Activated CD8-positive, alpha-beta memory T cell treated with anti-CD3 and anti-CD28 coated beads, Interleukin-2, amount 10 ng/mL, durations not matched to agents 7 days and 5 days (primary cell): ENCODE results near the gene TATDN3. TPM values are rescaled to one million over a fixed set of nuclear protein-coding genes. Genes with fewer than 3 reads are reported as not detected.
A peak's percentile ranks its signal among the peaks of the same experiment; 100 is the strongest.
"Not testable (repeated sequence)": the region's sequence is repeated elsewhere in the genome, so short reads cannot be mapped to it uniquely, and the experiment has no call there.

Experiments used
- ATAC-seq: fragments of 150-1000 bp; cut with Tn5 transposase; one replicate; pipeline ENCODE4 v1.10.0; 2021; ENCODE audit warnings: moderate library complexity
- CTCF ChIA-PET: fragments of 350-600 bp; sonication (Branson Sonifier 250); formaldehyde crosslinking; loops from one replicate; lab custom pipeline; 2021; ENCODE audit warnings: antibody characterized with exemption; lab: Charles Lee
- DNase-seq: peaks from one replicate; pipeline ENCODE4 v3.0.0-alpha.2; 2020
- H3K27ac Mint-ChIP-seq: one replicate; pipeline ENCODE4 v1.8.0; 2021; ENCODE audit warnings: mild to moderate bottlenecking, mixed read lengths
- H3K27me3 Mint-ChIP-seq: one replicate; pipeline ENCODE4 v1.8.0; 2021; ENCODE audit warnings: mixed read lengths
- H3K36me3 Mint-ChIP-seq: one replicate; pipeline ENCODE4 v1.8.0; 2021; ENCODE audit warnings: mild to moderate bottlenecking, mixed read lengths
- H3K4me1 Mint-ChIP-seq: one replicate; pipeline ENCODE4 v1.8.0; 2021; ENCODE audit warnings: mixed read lengths
- H3K4me3 Mint-ChIP-seq: one replicate; pipeline ENCODE4 v1.8.0; 2021; ENCODE audit warnings: mild to moderate bottlenecking, moderate library complexity, mixed read lengths
- H3K9me3 Mint-ChIP-seq: one replicate; pipeline ENCODE4 v1.8.0; 2022; ENCODE audit warnings: low read depth, mixed read lengths
- total RNA-seq, 2 experiments: library from RNA; stranded (reverse); gene quantifications; one replicate each; pipeline ENCODE4 v1.2.3, GENCODE V29; 2021

TATDN3 gene
- total RNA-seq, 2 experiments from 2014 or later, result 13.7 to 22.1 TPM

DNA sequence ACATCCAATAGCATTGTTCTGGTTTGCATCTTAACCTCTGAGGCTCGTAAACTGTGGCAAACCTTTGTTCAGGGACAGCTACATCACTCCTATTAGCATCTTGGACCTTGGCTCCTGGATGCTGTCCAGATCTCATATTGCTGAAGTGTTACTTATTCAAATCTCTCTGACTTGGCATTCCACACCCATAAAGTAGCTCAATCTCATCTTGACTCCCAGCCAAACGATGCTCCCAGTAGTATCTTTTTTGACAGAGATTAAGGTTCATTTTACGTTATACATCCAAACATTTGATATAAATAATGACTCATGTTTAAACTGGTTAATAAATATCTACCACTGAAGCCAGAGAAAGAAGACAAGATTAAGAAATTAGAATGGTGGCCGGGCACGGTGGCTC is 62.0 kb downstream of the TATDN3 start:
- Mint-ChIP-seq H3K4me3 (no peak overlapping the region), H3K9me3 (no peaks in the 10 kb centered on the region), H3K27me3 (no peaks in the 10 kb centered on the region), H3K4me1 (peaks cover 12% of the 10 kb centered on the region), H3K27ac (no peak overlapping the region), H3K36me3 (peaks cover 19% of the 10 kb centered on the region)
- no peak for ATAC-seq
- no peak for DNase-seq
- CTCF ChIA-PET, result interaction anchor here (1.2 kb wide), 1 partner anchor 15 kb away, joined by 3 read pairs; no protein-coding TSS in a partner anchor

DNA sequence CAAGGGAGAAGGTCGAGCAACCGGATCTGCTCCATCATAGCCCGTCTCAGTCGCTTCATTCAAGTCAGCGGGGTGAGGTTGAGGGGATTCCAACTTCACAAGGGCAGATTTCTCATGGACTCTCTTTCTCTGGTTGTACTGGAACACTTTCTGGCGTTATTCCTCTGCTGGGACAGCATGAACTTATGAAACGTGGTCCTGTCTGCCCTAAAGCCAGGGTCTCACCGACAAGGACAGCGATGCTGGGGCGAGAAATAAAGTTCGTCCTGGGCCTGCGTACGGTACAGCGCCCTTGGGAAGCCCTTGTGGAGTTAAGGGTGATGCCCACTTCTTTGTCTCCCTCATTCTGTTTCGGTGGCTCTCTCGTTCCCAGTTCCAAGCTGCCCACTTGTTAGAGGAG is 65.1 kb downstream of the TATDN3 start:
- no peak for ATAC-seq
- no peaks in the 10 kb centered on the region for H3K9me3 Mint-ChIP-seq
- CTCF ChIA-PET, result interaction anchor here (0.8 kb wide), 1 partner anchor 192 kb away, joined by 4 read pairs; no protein-coding TSS in a partner anchor
- H3K27ac Mint-ChIP-seq, result no peak overlapping the region
- no peak for DNase-seq
- peaks cover 15% of the 10 kb centered on the region for H3K4me1 Mint-ChIP-seq
- H3K4me3 Mint-ChIP-seq, result no peak overlapping the region
- no peaks in the 10 kb centered on the region for H3K27me3 Mint-ChIP-seq
- H3K36me3 Mint-ChIP-seq, result peaks cover 21% of the 10 kb centered on the region

DNA sequence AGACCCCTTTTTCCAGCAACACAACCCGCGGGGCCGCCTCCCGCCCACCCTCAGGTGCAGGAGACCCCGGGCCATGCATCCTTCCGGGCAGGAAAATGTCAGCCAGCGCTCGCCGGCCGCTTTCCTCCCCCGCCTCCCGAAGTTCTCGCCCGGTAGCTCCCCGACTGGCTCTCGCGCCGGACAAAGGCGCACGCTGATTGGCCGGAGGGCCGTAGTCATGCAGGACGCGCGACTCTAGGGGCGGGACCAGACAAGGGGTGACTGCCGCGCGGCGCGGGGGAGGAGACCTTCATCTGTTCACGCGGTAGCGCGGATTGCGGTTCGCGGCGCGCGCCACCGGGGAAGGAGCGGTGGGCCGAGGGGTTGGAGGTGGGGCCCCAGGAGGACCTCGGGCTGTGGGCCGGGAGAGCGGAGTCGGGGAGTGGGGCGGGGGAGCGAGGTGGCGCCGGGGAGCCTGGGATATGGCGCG is 66.3 kb downstream of the TATDN3 start, which contains the start of gene FLVCR1:
TSS of gene FLVCR1 (plus strand) at position 284 of the 469 bp plus-strand sequence. CDS start at position 462, 178 bp downstream.
- peaks cover 15% of the 10 kb centered on the region for H3K4me1 Mint-ChIP-seq
- H3K4me3 Mint-ChIP-seq, result no peak within 1 kb of the TSS
- H3K27ac Mint-ChIP-seq, result peak within 1 kb of the TSS; percentile 96
- CTCF ChIA-PET, result interaction anchor here (0.6 to 1.3 kb wide), 2 partner anchors 76 to 108 kb away, joined by 3 to 4 read pairs; no protein-coding TSS in a partner anchor
- H3K9me3 Mint-ChIP-seq, result no peaks in the 10 kb centered on the region
- peaks cover 16% of the 10 kb centered on the region for H3K36me3 Mint-ChIP-seq
- ATAC-seq, result peak; percentile 99
- no peaks in the 10 kb centered on the region for H3K27me3 Mint-ChIP-seq
- DNase-seq, result peak; percentile 99

DNA sequence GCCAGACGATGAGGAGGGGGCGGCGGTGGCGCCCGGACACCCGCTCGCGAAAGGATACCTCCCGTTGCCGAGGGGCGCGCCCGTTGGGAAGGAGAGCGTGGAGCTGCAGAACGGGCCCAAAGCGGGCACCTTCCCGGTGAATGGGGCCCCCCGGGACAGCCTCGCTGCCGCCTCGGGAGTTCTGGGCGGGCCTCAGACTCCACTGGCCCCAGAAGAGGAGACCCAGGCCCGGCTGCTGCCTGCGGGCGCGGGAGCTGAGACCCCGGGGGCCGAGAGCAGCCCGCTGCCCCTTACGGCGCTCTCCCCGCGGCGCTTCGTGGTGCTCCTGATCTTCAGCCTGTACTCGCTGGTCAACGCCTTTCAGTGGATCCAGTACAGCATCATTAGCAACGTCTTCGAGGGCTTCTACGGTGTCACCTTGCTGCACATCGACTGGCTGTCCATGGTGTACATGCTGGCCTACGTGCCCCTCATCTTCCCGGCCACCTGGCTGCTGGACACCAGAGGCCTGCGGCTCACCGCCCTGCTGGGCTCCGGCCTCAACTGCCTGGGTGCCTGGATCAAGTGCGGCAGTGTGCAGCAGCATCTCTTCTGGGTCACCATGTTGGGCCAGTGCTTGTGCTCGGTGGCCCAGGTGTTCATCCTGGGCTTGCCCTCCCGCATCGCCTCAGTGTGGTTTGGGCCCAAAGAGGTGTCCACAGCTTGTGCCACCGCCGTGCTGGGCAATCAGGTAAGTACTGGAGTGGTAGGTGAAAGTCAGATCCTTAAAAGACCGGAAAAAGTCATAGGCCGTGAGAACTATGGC is 67.0 kb downstream of the TATDN3 start:
- H3K4me3 Mint-ChIP-seq, result no peak overlapping the region
- peak overlapping the region; percentile 96 for H3K27ac Mint-ChIP-seq
- CTCF ChIA-PET, result interaction anchor here (1.1 to 1.3 kb wide), 2 partner anchors 13 to 77 kb away, joined by 3 to 4 read pairs; no protein-coding TSS in a partner anchor
- no peaks in the 10 kb centered on the region for H3K9me3 Mint-ChIP-seq
- peak; percentile 32 for ATAC-seq
- peak; percentile 51 for DNase-seq
- peaks cover 15% of the 10 kb centered on the region for H3K36me3 Mint-ChIP-seq
- H3K27me3 Mint-ChIP-seq, result no peaks in the 10 kb centered on the region
- H3K4me1 Mint-ChIP-seq, result peaks cover 17% of the 10 kb centered on the region

DNA sequence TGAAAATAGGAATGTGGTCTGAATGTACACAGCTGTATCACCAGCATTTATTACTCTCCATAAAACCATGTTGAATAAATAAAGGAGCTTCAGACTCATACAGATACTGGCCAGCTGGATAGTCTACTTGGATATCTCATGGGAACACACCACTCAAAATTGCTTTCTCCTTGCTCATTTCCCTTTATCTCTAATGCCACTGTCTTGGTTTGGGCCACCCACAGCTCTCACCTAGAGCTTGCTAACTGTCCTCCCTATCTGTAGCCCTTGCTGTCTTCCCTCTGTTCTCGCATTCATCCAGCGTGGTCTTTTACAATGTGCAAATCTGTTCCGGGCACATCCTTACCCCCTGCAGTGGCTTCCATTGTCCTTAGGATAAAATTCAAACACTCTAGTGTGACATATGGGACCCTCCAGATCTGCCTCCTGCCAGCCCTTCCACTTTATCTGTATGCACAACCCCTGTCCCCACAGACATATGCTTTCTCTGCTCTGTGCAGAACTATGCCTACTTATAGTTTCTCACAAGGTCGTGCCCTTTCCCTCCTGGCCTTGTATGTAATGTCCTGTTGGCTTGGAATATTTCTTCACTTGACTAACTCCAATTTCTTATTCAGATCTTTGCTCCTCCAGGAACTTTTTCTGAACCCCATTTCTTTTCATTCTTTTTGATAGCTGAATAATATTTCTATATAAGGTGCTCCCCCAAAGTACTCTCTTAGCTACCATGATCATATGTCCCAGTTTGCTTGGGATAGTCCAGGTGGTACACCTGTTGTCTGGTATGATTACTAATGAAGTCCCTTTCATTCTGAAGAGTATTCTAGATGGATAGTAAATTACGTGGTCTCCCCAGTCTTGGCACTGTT is 69.3 kb downstream of the TATDN3 start:
- Mint-ChIP-seq H3K36me3 (peaks cover 21% of the 10 kb centered on the region), H3K4me1 (peaks cover 24% of the 10 kb centered on the region), H3K9me3 (no peaks in the 10 kb centered on the region), H3K27ac (no peak overlapping the region), H3K4me3 (no peak overlapping the region), H3K27me3 (no peaks in the 10 kb centered on the region)
- DNase-seq (no peak), ATAC-seq (no peak)
- CTCF ChIA-PET, result interaction anchor here (0.6 to 1.7 kb wide), 3 partner anchors 130 to 303 kb away, joined by 3 read pairs; no protein-coding TSS in a partner anchor

DNA sequence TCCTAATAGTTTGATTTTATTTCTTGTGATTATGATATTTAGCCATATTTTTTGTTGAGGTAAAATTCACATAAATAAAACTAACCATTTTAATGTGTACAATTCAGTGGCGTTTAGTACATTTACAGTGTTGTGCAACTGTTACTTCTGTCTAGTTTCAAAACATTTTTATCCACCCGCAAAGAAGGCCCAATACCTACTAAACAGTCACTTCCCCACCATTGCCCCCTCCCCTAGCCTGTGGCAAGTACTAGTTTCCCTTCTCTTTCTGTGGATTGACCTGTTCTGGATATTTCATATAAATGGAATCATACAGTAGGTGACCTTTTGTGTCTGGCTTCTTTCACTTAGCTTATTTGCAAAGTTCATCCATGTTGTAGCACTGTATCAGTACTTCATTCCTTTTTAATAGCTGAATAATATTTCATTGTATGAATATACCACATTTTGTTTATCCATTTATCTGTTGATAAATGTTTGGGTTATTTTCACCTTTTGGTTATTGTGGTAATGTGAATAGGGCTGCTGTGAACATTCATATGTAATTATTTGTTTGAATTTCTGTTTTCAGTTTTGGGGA is 70.5 kb downstream of the TATDN3 start:
- no peak overlapping the region for H3K27ac Mint-ChIP-seq
- CTCF ChIA-PET, result interaction anchor here (1.1 kb wide), 1 partner anchor 128 kb away, joined by 3 read pairs; no protein-coding TSS in a partner anchor
- H3K4me3 Mint-ChIP-seq, result no peak overlapping the region
- peaks cover 14% of the 10 kb centered on the region for H3K4me1 Mint-ChIP-seq
- H3K9me3 Mint-ChIP-seq, result no peaks in the 10 kb centered on the region
- no peaks in the 10 kb centered on the region for H3K27me3 Mint-ChIP-seq
- peaks cover 29% of the 10 kb centered on the region for H3K36me3 Mint-ChIP-seq
- DNase-seq (no peak), ATAC-seq (no peak)

DNA sequence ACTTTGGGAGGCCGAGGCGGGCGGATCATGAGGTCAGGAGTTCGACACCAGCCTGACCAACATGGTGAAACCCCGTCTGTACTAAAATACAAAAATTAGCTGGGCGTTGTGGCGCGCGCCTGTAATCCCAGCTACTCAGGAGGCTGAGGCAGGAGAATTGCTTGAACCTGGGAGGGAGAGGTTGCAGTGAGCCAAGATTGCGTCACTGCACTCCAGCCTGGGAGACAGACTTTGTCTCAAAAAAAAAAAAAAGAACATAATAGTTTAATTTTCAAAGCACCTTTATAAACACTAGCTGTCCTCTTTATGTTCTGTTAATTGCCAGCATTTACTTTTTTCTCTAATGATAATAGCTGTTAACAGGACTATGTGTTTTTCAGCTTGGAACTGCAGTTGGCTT is 71.7 kb downstream of the TATDN3 start:
- not testable (repeated sequence) for ATAC-seq, H3K27me3 Mint-ChIP-seq, H3K4me3 Mint-ChIP-seq, H3K9me3 Mint-ChIP-seq, H3K27ac Mint-ChIP-seq, DNase-seq
- peaks cover 30% of the 10 kb centered on the region for H3K36me3 Mint-ChIP-seq
- CTCF ChIA-PET, result interaction anchor here (0.7 to 0.9 kb wide), 2 partner anchors 9 to 15 kb away, joined by 3 read pairs; no protein-coding TSS in a partner anchor
- peaks cover 14% of the 10 kb centered on the region for H3K4me1 Mint-ChIP-seq

DNA sequence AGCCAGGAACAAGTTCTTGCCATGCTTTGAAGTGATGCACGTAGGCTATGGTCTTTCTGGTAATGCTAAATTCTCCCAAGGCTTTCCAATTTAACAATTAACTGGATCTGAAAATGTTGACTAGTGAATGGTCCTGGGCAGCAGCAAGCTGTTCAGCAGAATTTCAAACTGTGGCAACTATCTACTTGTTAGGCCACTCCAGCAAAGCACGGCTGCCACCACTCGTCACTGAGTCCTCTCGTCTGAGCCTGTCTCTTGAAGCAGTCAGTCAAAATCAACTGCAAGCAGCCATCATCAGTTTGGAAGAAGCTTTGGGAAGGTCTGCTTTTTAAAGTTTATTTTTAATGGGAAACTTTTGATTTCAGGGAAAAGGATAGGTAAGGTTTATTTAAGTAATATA is 72.5 kb downstream of the TATDN3 start:
- DNase-seq (no peak), ATAC-seq (no peak)
- CTCF ChIA-PET, result interaction anchor here (1.8 kb wide), 1 partner anchor 199 kb away, joined by 8 read pairs; no protein-coding TSS in a partner anchor
- Mint-ChIP-seq H3K36me3 (peaks cover 30% of the 10 kb centered on the region), H3K27me3 (no peaks in the 10 kb centered on the region), H3K27ac (no peak overlapping the region), H3K4me1 (peaks cover 10% of the 10 kb centered on the region), H3K9me3 (no peaks in the 10 kb centered on the region), H3K4me3 (no peak overlapping the region)

Other genes with a start within 250 kb of the TATDN3 start
- 10 to 100 TPM; 21.3 to 36.5 TPM for gene ATF3, start 183.1 kb upstream of the TATDN3 start, total RNA-seq
- 100 to 1,000 TPM; 109 to 130 TPM for gene BATF3, start 92.1 kb upstream of the TATDN3 start, total RNA-seq
- 10 to 100 TPM; 39.7 to 48.5 TPM for gene NSL1, start 117 bp upstream of the TATDN3 start, total RNA-seq
- gene SPATA45, start 55.8 kb downstream of the TATDN3 start, total RNA-seq, result not detected
- 10 to 100 TPM; 14.4 to 17.1 TPM for gene FLVCR1, start 66.4 kb downstream of the TATDN3 start, total RNA-seq
- gene VASH2, start 158.6 kb downstream of the TATDN3 start, total RNA-seq, result under 1 TPM; 0.73 to 0.79 TPM
- gene ANGEL2, start 224.0 kb downstream of the TATDN3 start, total RNA-seq, result 10 to 100 TPM; 44.2 to 56.4 TPM